ENCODE results near the gene COL21A1. TPM values are rescaled to one million over a fixed set of nuclear protein-coding genes. Genes with fewer than 3 reads are reported as not detected.

COL21A1 gene
- total RNA-seq, 1 experiment from 2014 or later = 49.0 TPM

DNA sequence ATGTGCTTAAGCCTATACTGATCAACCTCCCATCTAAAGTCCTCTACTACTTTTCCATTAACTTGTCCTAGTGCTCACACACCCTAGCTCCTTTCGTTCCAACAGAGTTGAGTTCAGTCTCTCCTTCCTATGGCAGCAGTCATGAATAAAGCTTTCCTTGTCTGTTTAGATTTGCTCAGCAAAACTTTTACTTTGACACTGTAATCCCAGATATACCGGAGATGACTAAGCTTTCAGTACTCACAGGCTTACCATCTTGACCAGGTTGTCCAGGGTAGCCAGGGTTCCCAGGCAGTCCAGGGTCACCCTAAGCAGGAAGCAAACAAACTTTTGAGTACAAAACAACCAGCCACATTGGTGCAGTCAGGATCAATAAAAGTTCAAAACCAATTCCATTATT lies 90.7 kb downstream of the COL21A1 start:
- DNase-seq (ENCODE audit: low spot score) = no peak
- POLR2A ChIA-PET (ENCODE audit: low non-redundant PET) = no interaction called here
- peaks cover 5% of the 10 kb centered on the region for H3K9me3 ChIP-seq (ENCODE audit: low read depth, low read length, poor library complexity, severe bottlenecking)
- CTCF ChIA-PET = no interaction called here
- no peak overlapping the region for H3K27ac ChIP-seq (ENCODE audit: low read depth, low read length, poor library complexity, severe bottlenecking)
- no TSS peak for BruUV-seq (replicated peaks)
- peaks cover 11% of the 10 kb centered on the region for H3K4me1 ChIP-seq (ENCODE audit: insufficient read depth, low read length, poor library complexity, severe bottlenecking)
- intact Hi-C loops (cut with micrococcal nuclease; ENCODE audit: unreplicated experiment) = no loop called here
- H3K36me3 ChIP-seq (ENCODE audit: insufficient read depth, low read length, poor library complexity, severe bottlenecking) = peaks cover 20% of the 10 kb centered on the region
- H3K4me3 ChIP-seq (ENCODE audit: low read depth, low read length, poor library complexity, severe bottlenecking) = no peak overlapping the region
- TF ChIP-seq CTCF (conservative IDR thresholded peaks at IDR 0.05; ENCODE audit: low read depth, low read length) = no peak
- no peak for TF ChIP-seq EZH2 (IDR thresholded peaks at IDR 0.05; ENCODE audit: borderline replicate concordance, low read depth, low read length, poor library complexity, severe bottlenecking)
- no peaks in the 10 kb centered on the region for H3K27me3 ChIP-seq (replicated peaks; ENCODE audit: insufficient read depth, low read depth, low read length, poor library complexity)

GRCh38 chr6:56155634-56156141 lies 91.7 kb downstream of the COL21A1 start:
- Histone ChIP-seq H3K27ac (ENCODE audit: low read depth, low read length, poor library complexity, severe bottlenecking) (no peak overlapping the region), H3K36me3 (ENCODE audit: insufficient read depth, low read length, poor library complexity, severe bottlenecking) (peaks cover 20% of the 10 kb centered on the region), H3K27me3 (replicated peaks; ENCODE audit: insufficient read depth, low read depth, low read length, poor library complexity) (no peaks in the 10 kb centered on the region), H3K9me3 (ENCODE audit: low read depth, low read length, poor library complexity, severe bottlenecking) (peaks cover 5% of the 10 kb centered on the region), H3K4me1 (ENCODE audit: insufficient read depth, low read length, poor library complexity, severe bottlenecking) (peaks cover 11% of the 10 kb centered on the region), H3K4me3 (ENCODE audit: low read depth, low read length, poor library complexity, severe bottlenecking) (no peak overlapping the region)
- DNase-seq (ENCODE audit: low spot score) = no peak
- no peak for TF ChIP-seq CTCF (conservative IDR thresholded peaks at IDR 0.05; ENCODE audit: low read depth, low read length)
- TF ChIP-seq EZH2 (IDR thresholded peaks at IDR 0.05; ENCODE audit: borderline replicate concordance, low read depth, low read length, poor library complexity, severe bottlenecking) = no peak
- intact Hi-C loops (cut with micrococcal nuclease; ENCODE audit: unreplicated experiment) = no loop called here
- no TSS peak for BruUV-seq (replicated peaks)
- ChIA-PET POLR2A (ENCODE audit: low non-redundant PET) (no interaction called here), CTCF (no interaction called here)

DNA sequence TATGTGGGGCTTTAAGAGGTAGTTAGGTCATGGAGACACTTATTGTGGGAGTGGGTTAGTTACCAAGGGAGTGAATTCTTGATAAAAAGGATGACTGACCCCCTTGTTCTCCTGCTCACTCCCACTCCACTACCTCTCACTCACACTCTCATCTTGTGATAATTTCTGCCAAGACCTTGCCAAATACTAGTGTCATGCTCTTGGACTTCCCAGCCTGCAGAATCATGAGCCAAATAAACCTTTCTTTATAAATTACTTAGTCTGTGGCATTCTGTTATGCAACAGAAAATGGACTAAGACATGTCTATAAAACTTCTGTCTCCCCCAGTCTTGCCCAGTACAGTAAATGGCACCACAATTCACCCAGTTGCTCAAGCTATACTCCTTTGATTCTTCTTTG lies 93.3 kb downstream of the COL21A1 start:
- TF ChIP-seq EZH2 (IDR thresholded peaks at IDR 0.05; ENCODE audit: borderline replicate concordance, low read depth, low read length, poor library complexity, severe bottlenecking) = no peak
- TF ChIP-seq CTCF (conservative IDR thresholded peaks at IDR 0.05; ENCODE audit: low read depth, low read length) = no peak
- no peak for DNase-seq (ENCODE audit: low spot score)
- Histone ChIP-seq H3K27me3 (replicated peaks; ENCODE audit: insufficient read depth, low read depth, low read length, poor library complexity) (no peaks in the 10 kb centered on the region), H3K4me1 (ENCODE audit: insufficient read depth, low read length, poor library complexity, severe bottlenecking) (peaks cover 16% of the 10 kb centered on the region), H3K27ac (ENCODE audit: low read depth, low read length, poor library complexity, severe bottlenecking) (no peak overlapping the region), H3K36me3 (ENCODE audit: insufficient read depth, low read length, poor library complexity, severe bottlenecking) (peaks cover 24% of the 10 kb centered on the region), H3K4me3 (ENCODE audit: low read depth, low read length, poor library complexity, severe bottlenecking) (no peak overlapping the region), H3K9me3 (ENCODE audit: low read depth, low read length, poor library complexity, severe bottlenecking) (peaks cover 5% of the 10 kb centered on the region)
- ChIA-PET CTCF (no interaction called here), POLR2A (ENCODE audit: low non-redundant PET) (no interaction called here)
- BruUV-seq (replicated peaks) = no TSS peak
- intact Hi-C loops (cut with micrococcal nuclease; ENCODE audit: unreplicated experiment) = no loop called here

All from A673 (cell line).